OCI-LY7 (cell line): Measurements from ENCODE around the gene KCNE3. TPM values are rescaled to one million over a fixed set of nuclear protein-coding genes. Genes with fewer than 3 reads are reported as not detected.

Source experiments
- BruUV-seq: library from RNA; stranded (reverse); fragments of 400-500 nt; replicated peaks from 2 replicates; lab custom pipeline; 2021; lab: Mats Ljungman, UMichigan
- CTCF ChIA-PET: fragments of 300-600 bp; sonication (Branson Sonifier 250); formaldehyde crosslinking; loops from one replicate; lab custom pipeline; 2022; ENCODE audit warnings: antibody characterized with exemption; ENCODE audit not compliant: unreplicated experiment; lab: Charles Lee
- POLR2A ChIA-PET: fragments of 300-600 bp; sonication (Branson Sonifier 250); formaldehyde crosslinking; loops from one replicate; lab custom pipeline; 2022; ENCODE audit warnings: antibody characterized with exemption; lab: Charles Lee
- DNase-seq: peaks from one replicate; pipeline ENCODE4 v3.0.0-alpha.2; 2015; ENCODE audit warnings: low spot score
- H2AFZ ChIP-seq: fragments of 200-600 bp; sonication (generic), shearing (Covaris generic); 2 replicates; pipeline ENCODE4 v1.6.1; 2014; ENCODE audit warnings: mild to moderate bottlenecking, antibody characterized with exemption, low read length, moderate library complexity
- H3K27ac ChIP-seq: fragments of 200-600 bp; sonication (generic); 2 replicates; pipeline ENCODE4 v1.5.1; 2014; ENCODE audit warnings: mixed run types, low read depth, mild to moderate bottlenecking, moderate library complexity, low read length, inconsistent platforms; ENCODE audit not compliant: poor library complexity, severe bottlenecking
- H3K36me3 ChIP-seq: fragments of 200-600 bp; sonication (generic); 2 replicates; pipeline ENCODE4 v1.6.1; 2014; ENCODE audit warnings: mild to moderate bottlenecking, antibody characterized with exemption, low read length, moderate library complexity, mixed read lengths; ENCODE audit not compliant: insufficient read depth
- H3K4me1 ChIP-seq: fragments of 200-600 bp; sonication (generic); 2 replicates; pipeline ENCODE4 v1.5.1; 2014; ENCODE audit warnings: mild to moderate bottlenecking, low read length; ENCODE audit not compliant: insufficient read depth, poor library complexity, severe bottlenecking
- H3K4me2 ChIP-seq: fragments of 200-600 bp; sonication (generic); 2 replicates; pipeline ENCODE4 v1.6.1; 2014; ENCODE audit warnings: mild to moderate bottlenecking, low read length
- H3K4me3 ChIP-seq: fragments of 200-600 bp; sonication (generic); 2 replicates; pipeline ENCODE4 v1.5.1; 2014; ENCODE audit warnings: mild to moderate bottlenecking, low read depth, low read length; ENCODE audit not compliant: poor library complexity, severe bottlenecking
- H3K79me2 ChIP-seq: fragments of 200-600 bp; sonication (generic); 2 replicates; pipeline ENCODE4 v1.6.1; 2016; ENCODE audit warnings: low read depth, mild to moderate bottlenecking, low read length, moderate library complexity, mixed read lengths; ENCODE audit not compliant: insufficient read depth
- H3K9me2 ChIP-seq: fragments of 200-600 bp; sonication (generic); 2 replicates; pipeline ENCODE4 v1.6.1; 2016; ENCODE audit warnings: mild to moderate bottlenecking, low read length, mixed read lengths; ENCODE audit not compliant: insufficient read depth
- H3K9me3 ChIP-seq: fragments of 200-600 bp; sonication (generic); 2 replicates; pipeline ENCODE4 v1.6.1; 2014; ENCODE audit warnings: mild to moderate bottlenecking, mixed run types, low read length, mixed read lengths
- H4K20me1 ChIP-seq: fragments of 200-600 bp; sonication (generic); 2 replicates; pipeline ENCODE4 v1.6.1; 2014; ENCODE audit warnings: mild to moderate bottlenecking, antibody characterized with exemption, low read length, moderate library complexity, mixed read lengths; ENCODE audit not compliant: insufficient read depth
- CTCF ChIP-seq: fragments of 200-600 bp; sonication (generic); conservative IDR thresholded peaks from 2 replicates; pipeline ENCODE4 v1.5.1; 2014; ENCODE audit warnings: mild to moderate bottlenecking, antibody characterized with exemption, low read length, moderate library complexity, mixed read lengths
- EZH2phosphoT487 ChIP-seq: fragments of 200-600 bp; sonication (generic); IDR thresholded peaks from 2 replicates; pipeline ENCODE4 v1.6.1; 2018; ENCODE audit warnings: low read depth, borderline replicate concordance, mild to moderate bottlenecking, mixed run types, antibody characterized with exemption, low read length, moderate library complexity, mixed read lengths
- intact Hi-C: fragments of 100-400 bp; cut with micrococcal nuclease; formaldehyde crosslinking; loops from one replicate; pipeline ENCODE4 v1.10.0; 2022; ENCODE audit not compliant: unreplicated experiment
- total RNA-seq, 2 experiments: library from RNA; depleted of rRNA in 1 of 2; stranded (reverse); fragments of >200 nt in 1 of 2; shearing (Covaris generic) in 1 of 2; gene quantifications; 2 replicates each; pipeline ENCODE4 v1.2.3, GENCODE V29; 2014 to 2022

Gene KCNE3
- total RNA-seq, 2 experiments from 2014 or later = not detected

- Histone ChIP-seq H2AFZ (no peak overlapping the region), H3K4me3 (no peak overlapping the region), H3K4me2 (no peak overlapping the region), H3K79me2 (no peaks in the 10 kb centered on the region), H3K9me3 (no peaks in the 10 kb centered on the region), H3K9me2 (no peaks in the 10 kb centered on the region), H3K27ac (no peak overlapping the region), H3K36me3 (no peaks in the 10 kb centered on the region), H3K4me1 (no peaks in the 10 kb centered on the region), H4K20me1 (no peaks in the 10 kb centered on the region)
- DNase-seq = no peak
- BruUV-seq = no TSS peak
- ChIA-PET CTCF (no interaction called here), POLR2A (no interaction called here)
- intact Hi-C loops = no loop called here
- no peak for TF ChIP-seq EZH2phosphoT487
- no peak for TF ChIP-seq CTCF
Observed at GRCh38 chr11:74442636-74443035, 24.7 kb downstream of the KCNE3 start.

- Histone ChIP-seq H2AFZ (no peak overlapping the region), H4K20me1 (no peaks in the 10 kb centered on the region), H3K4me1 (no peaks in the 10 kb centered on the region), H3K36me3 (no peaks in the 10 kb centered on the region), H3K79me2 (no peaks in the 10 kb centered on the region), H3K27ac (no peak overlapping the region), H3K4me2 (no peak overlapping the region), H3K4me3 (no peak overlapping the region), H3K9me3 (no peaks in the 10 kb centered on the region), H3K9me2 (no peaks in the 10 kb centered on the region)
- BruUV-seq = no TSS peak
- TF ChIP-seq CTCF (no peak), EZH2phosphoT487 (no peak)
- DNase-seq = no peak
- intact Hi-C loops = no loop called here
- CTCF ChIA-PET = interaction anchor here (0.6 kb wide), 1 partner anchor 9 kb away, joined by 3 read pairs; no protein-coding TSS in a partner anchor
- POLR2A ChIA-PET = no interaction called here
Observed at GRCh38 chr11:74438681-74439080, 28.7 kb downstream of the KCNE3 start.

DNA sequence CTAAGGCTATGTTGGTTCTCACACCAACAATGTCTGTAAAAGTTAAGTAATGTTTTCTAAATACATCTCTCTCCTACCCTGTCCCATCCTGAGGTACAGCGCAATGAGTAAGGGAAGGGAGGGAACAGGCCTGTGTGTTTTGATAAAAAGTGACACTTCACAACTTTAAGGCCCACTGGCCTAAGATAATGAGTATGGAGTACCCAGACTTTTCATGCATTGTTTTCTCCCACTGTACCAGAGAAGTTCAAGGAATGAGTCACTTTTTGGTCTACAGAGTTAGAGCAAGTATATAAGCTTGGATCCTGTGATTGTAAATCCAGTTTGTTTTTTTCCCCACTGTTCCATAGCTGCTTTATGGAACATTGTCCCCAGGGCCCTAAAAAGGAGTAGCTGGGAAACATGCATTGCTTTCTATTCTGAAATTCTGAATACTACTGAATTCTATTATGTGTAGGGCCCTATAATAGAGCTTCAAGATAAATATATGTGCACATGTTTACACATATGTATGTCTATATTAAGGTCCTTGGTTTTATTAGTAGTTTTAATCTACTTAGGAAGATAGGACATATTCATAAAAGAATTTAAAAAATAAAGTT lies 29.8 kb downstream of the KCNE3 start:
- H3K9me3 ChIP-seq = no peaks in the 10 kb centered on the region
- H3K79me2 ChIP-seq = no peaks in the 10 kb centered on the region
- no TSS peak for BruUV-seq
- H3K4me3 ChIP-seq = no peak overlapping the region
- no peak for DNase-seq
- H4K20me1 ChIP-seq = no peaks in the 10 kb centered on the region
- intact Hi-C loops = no loop called here
- POLR2A ChIA-PET = interaction anchor here (0.7 kb wide), 1 partner anchor 88 kb away, joined by 4 read pairs; no protein-coding TSS in a partner anchor
- no peaks in the 10 kb centered on the region for H3K36me3 ChIP-seq
- CTCF ChIA-PET = no interaction called here
- no peaks in the 10 kb centered on the region for H3K9me2 ChIP-seq
- H2AFZ ChIP-seq = no peak overlapping the region
- TF ChIP-seq CTCF (no peak), EZH2phosphoT487 (no peak)
- no peak overlapping the region for H3K4me2 ChIP-seq
- H3K4me1 ChIP-seq = no peaks in the 10 kb centered on the region
- no peak overlapping the region for H3K27ac ChIP-seq
